Spleen (tissue), 7 donors: ENCODE data around the gene SHMT2.

Source experiments
- CTCF ChIP-seq, 11 experiments: fragments of 200-600 bp in 7 of 11; fragments of 450-650 bp in 4 of 11; sonication (generic) in 4 of 11; IDR thresholded peaks in 8 of 11; conservative IDR thresholded peaks in 3 of 11; 1 replicate in 7 of 11; 2 replicates in 4 of 11; pipeline versions ENCODE4 v1.4.0 to v1.8.0; 2016 to 2021; ENCODE audit warnings: antibody characterized with exemption in 11 of 11, inconsistent platforms in 4 of 11, mild to moderate bottlenecking in 1 of 11
- POLR2A ChIP-seq, 3 donors: fragments of 450-650 bp; IDR thresholded peaks; one replicate each; pipeline ENCODE4 v1.5.1; 2017; ENCODE audit warnings: antibody characterized with exemption in 3 of 3, mild to moderate bottlenecking in 1 of 3
- donor health status: DM: no; HTN: no; CAD: no; lungs with moderate emphysema.
- donor health status: DM: no; HTN: no; CAD: no.
- donor health status: DM: no; HTN: no; CAD: no.

GRCh38 chr12:57219205-57219992, 10.1 kb upstream of the SHMT2 start:
- TF ChIP-seq CTCF (IDR thresholded peaks at IDR 0.05 in 8 of 11, conservative IDR thresholded peaks at IDR 0.05 in 3 of 11) (no peak), POLR2A (IDR thresholded peaks at IDR 0.05) (no peak)
